HFF-Myc (cell line): ENCODE measurements around the gene NCKAP5.

Source experiments
- DNase-seq: peaks from one replicate; pipeline ENCODE4 v3.0.0-alpha.2; 2011; ENCODE audit warnings: low read depth; ENCODE audit errors: extremely low read depth
- H3K4me3 ChIP-seq: replicated peaks from 2 replicates; pipeline ENCODE4 v1.5.1; 2011; ENCODE audit warnings: low read depth, mild to moderate bottlenecking, control low read depth, low read length
- TF ChIP-seq, protein P1 (sequence below): IDR thresholded peaks from 2 replicates; pipeline ENCODE4 v1.5.1; 2012; ENCODE audit warnings: mild to moderate bottlenecking, low read depth, low read length, control low read depth; ENCODE audit errors: missing control alignments

NCKAP5 gene

DNA sequence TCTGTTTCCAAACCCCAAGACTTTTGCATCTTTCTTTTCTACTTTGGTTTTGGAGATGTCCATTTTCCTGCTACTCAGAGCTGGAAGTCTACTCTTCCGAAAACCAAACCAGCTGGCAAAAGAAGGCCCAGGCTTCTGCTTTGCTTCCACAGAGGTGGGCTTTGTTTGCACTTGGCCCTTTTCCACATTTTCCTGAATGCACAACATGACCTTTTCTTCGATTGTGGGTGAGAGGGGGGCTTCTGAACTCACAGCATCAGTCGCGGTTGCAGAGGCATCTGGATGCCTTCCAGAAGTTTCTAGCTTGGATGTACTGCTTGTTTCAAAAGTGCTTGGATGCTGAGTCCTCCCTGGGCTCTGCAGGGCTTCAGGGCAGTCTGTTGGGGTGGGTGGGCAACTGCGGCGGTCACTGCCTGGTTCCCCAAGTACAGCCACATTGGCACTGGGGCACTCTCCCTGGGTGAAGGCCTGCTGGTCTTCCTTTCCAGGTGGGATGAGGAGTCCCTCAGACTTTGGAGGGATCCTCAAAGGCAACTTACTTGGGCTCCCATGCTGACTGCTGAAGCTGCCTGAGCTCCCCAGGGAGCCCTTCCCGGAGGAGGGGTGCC, 786.0 kb downstream of the NCKAP5 start:
- no peak for DNase-seq
- no peak overlapping the region for H3K4me3 ChIP-seq
- TF ChIP-seq, protein P1, sequence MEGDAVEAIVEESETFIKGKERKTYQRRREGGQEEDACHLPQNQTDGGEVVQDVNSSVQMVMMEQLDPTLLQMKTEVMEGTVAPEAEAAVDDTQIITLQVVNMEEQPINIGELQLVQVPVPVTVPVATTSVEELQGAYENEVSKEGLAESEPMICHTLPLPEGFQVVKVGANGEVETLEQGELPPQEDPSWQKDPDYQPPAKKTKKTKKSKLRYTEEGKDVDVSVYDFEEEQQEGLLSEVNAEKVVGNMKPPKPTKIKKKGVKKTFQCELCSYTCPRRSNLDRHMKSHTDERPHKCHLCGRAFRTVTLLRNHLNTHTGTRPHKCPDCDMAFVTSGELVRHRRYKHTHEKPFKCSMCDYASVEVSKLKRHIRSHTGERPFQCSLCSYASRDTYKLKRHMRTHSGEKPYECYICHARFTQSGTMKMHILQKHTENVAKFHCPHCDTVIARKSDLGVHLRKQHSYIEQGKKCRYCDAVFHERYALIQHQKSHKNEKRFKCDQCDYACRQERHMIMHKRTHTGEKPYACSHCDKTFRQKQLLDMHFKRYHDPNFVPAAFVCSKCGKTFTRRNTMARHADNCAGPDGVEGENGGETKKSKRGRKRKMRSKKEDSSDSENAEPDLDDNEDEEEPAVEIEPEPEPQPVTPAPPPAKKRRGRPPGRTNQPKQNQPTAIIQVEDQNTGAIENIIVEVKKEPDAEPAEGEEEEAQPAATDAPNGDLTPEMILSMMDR, result no peak

DNA sequence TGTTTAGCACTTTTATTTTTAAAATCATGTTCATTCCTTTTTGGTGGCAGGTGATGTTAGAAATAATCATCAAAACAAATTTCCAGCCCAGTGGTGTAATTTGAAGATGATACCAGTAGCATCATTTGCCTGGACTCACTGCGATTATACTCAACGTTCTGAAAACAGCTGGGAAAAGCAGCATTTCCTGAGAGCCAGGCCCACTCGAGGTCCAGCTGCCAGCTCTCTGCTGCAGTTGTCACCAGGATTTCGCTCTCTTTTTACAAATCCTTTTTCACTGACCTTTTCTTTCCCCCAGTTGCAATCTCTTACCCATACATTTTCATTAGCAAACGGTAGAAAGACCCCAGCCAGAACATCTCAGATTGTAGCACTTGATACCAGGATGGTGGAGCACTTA, 787.6 kb downstream of the NCKAP5 start:
- DNase-seq, result no peak

DNA sequence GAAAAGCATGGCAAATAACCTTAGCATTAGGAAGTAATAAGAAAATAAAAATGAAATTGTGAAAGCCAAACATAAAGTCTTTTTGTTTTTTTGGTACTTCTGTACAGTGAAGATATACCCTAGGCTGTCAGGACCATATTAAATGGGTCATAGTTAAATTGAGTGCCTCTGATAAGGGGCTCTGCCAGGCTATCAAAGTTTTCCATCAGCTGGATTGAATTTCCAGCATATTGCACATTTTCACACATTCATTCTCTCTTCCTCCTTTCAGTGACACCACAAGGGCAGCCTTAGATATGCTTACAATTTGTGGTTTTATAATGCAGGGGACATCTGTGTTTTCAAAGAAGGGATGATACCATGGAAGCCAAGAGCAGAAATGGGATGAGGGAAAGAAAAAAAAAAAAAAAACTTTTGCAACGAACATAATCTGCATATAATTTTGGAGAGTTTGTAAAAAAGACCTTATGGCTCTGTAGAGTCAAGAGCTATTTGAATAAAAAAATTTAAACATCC, 789.0 kb downstream of the NCKAP5 start:
- H3K4me3 ChIP-seq, result no peak overlapping the region
- no peak for DNase-seq
- TF ChIP-seq, protein P1, result no peak

More for the DNA sequence above, 787.6 kb downstream of the NCKAP5 start:
- TF ChIP-seq, protein P1, result no peak
- no peak overlapping the region for H3K4me3 ChIP-seq

DNA sequence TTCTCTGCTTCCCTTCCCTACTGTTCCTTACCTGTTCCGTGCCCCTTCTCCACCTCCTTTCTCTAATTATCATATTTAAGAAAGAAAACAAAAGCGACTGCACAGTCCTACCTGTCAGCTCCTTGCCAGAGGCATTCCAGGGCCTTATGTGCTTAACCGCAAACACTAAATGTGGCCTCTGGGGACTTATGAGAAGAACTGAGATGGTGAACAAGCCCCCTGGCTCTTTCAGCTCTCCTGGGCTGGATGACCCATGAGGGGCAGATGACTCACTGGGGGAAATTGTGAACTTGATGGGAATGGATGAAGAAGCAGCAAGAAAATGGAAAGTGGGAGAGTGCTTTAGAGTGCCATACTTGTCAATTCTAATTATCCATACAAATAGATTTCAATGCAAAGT, 792.0 kb downstream of the NCKAP5 start:
- no peak overlapping the region for H3K4me3 ChIP-seq
- TF ChIP-seq, protein P1, result no peak
- no peak for DNase-seq

DNA sequence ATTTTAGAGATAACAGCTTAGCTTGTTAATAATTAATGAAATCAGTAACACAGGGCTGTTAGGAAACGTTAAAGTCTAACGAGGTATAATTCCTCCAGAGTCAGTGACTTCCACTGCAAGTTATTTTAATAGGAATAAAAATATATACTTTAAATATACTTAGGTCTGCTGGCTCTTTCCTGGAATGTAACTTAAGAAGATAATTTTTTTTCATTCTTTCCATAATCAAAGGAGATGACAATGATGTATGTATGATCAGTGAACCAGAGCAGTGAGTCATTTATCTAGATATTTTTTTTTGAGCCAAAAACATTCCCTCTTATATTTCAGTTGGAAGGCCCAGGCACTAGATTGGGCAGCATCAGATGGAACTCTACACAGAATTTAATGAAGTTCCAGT, 794.1 kb downstream of the NCKAP5 start:
- TF ChIP-seq, protein P1, result no peak
- DNase-seq, result no peak
- H3K4me3 ChIP-seq, result no peak overlapping the region

DNA sequence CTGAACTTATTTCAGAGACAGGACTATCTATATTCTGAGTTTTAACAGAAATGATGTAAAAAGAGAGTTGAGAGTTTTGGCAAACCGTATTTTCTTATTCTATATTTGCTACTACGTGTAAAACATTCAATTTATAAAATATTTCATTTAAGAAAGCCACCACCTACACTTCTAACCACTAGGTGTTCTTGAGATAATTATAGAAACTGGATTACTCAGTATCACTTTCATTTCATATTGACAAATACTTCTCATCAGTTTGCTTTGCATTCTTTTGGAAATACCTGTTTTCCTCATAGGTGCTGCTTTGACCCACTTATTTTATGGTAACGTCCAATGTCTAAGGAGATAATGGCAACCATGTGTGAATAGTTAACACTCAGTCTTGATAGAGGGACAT, 794.9 kb downstream of the NCKAP5 start:
- H3K4me3 ChIP-seq, result no peak overlapping the region
- TF ChIP-seq, protein P1, result no peak
- DNase-seq, result no peak

DNA sequence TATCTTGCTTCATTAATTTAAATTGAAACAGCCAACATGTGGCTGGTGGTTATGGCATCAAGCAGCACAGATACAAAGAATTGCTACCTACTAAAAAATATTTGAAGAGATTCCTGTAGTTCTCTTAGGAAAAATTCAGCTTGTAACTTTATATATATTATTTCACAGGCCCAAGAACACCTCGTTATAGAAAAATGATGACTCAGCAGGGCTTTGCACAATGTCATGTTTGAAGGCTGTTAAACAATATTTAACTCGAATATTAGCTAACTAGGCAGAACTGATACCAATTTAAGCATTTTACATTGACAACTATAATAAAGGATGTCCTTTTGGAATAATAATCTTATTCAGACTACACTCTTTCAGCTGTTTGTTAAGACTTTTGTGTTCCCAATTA, 795.9 kb downstream of the NCKAP5 start:
- no peak for DNase-seq
- TF ChIP-seq, protein P1, result no peak
- no peak overlapping the region for H3K4me3 ChIP-seq
